ENCODE data around the gene WWC2.

DNA sequence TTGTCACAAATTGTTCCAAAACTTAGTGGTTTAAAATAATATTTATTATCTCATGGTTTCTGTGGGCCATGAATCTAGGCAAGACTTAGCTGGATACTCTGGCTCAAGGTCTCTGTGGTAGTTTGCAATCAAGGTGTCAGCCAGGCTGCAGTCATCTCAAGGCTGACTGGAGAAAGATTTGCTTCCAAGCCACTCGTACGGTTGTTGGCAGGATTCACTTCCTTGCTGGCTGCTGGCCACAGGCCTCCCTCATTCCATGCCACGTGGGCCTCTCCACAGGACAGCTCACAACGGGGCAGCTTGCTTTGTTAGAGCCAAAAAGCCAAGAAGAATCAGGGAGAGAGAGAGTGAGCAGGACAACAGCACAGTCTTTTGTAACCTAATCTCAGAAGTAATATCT is 101.4 kb downstream of the WWC2 start:
- TF ChIP-seq, protein P1, sequence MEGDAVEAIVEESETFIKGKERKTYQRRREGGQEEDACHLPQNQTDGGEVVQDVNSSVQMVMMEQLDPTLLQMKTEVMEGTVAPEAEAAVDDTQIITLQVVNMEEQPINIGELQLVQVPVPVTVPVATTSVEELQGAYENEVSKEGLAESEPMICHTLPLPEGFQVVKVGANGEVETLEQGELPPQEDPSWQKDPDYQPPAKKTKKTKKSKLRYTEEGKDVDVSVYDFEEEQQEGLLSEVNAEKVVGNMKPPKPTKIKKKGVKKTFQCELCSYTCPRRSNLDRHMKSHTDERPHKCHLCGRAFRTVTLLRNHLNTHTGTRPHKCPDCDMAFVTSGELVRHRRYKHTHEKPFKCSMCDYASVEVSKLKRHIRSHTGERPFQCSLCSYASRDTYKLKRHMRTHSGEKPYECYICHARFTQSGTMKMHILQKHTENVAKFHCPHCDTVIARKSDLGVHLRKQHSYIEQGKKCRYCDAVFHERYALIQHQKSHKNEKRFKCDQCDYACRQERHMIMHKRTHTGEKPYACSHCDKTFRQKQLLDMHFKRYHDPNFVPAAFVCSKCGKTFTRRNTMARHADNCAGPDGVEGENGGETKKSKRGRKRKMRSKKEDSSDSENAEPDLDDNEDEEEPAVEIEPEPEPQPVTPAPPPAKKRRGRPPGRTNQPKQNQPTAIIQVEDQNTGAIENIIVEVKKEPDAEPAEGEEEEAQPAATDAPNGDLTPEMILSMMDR (tag by site-specific recombination; IDR thresholded peaks at IDR 0.05), result no peak
- TF ChIP-seq KLF16 (tag by site-specific recombination; IDR thresholded peaks at IDR 0.05), result no peak
- no peak for TF ChIP-seq ZNF558 (tag by site-specific recombination; IDR thresholded peaks at IDR 0.05)
- TF ChIP-seq SP2 (tag by site-specific recombination; IDR thresholded peaks at IDR 0.05), result no peak
